Measurements from ENCODE around the gene SLC4A7.

SLC4A7 gene

DNA sequence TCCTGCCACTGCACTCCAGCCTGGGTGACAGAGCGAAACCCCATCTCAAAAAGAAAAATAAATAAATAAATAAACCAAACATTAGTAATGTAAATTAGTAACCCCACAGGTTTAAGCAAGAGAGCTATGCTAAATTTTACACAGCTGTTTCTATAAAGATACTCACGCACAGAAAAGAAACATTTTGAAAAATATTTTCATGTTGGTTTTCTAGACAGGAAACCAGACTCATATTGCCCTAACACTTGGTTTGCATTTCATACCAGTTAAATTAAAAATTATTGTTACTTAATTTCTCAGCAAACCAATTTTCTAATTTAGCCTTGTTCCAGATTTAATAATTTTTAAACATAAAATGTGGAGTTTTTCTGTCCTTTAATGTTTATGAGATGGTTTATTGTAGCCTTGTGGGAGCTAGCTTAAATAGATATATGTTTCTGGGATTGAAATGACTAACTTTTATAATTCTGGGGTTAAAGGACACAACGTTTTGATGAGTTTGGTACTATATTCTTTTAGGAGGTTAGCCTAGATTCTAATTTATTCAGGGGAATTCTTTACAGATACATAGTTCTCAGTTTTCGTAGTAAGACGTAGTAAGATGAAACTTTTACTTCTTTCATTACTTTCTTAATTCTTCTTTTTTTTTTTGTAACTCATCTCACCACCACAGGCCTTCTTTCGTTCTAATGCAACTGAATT is 42.6 kb upstream of the SLC4A7 start:
- Histone ChIP-seq H3K36me3 (ENCODE audit: control insufficient read depth in 2 of 2, insufficient read depth in 1 of 2, low read length in 2 of 2) (no peaks in the 10 kb centered on the region), H3K4me3 (ENCODE audit: low read depth, low read length) (no peak overlapping the region), H3K9me3 (ENCODE audit: control insufficient read depth, insufficient read depth, low read depth, low read length) (no peaks in the 10 kb centered on the region), H3K4me1 (ENCODE audit: control insufficient read depth, insufficient read depth, low read length) (0 out of 2 replicates have a peak, but pooled peaks cover under 1% of the 10 kb centered on the region), H3K27ac (ENCODE audit: extremely low read depth, low read depth, low read length) (no peak overlapping the region)
- TF ChIP-seq ZNF416 (tag by site-specific recombination; IDR thresholded peaks at IDR 0.05) (no peak), ZNF747 (tag by site-specific recombination; IDR thresholded peaks at IDR 0.05) (no peak), ZNF184 (tag by site-specific recombination; IDR thresholded peaks at IDR 0.05) (no peak), SCRT1 (tag by site-specific recombination; IDR thresholded peaks at IDR 0.05; ENCODE audit: borderline replicate concordance) (no peak), HOXA7 (CRISPR knock-in tag; IDR thresholded peaks at IDR 0.05; ENCODE audit: borderline replicate concordance) (no peak), GFI1B (tag by site-specific recombination; IDR thresholded peaks at IDR 0.05) (no peak), ZNF426 (tag by site-specific recombination; IDR thresholded peaks at IDR 0.05) (no peak), ZBTB21 (tag by site-specific recombination; IDR thresholded peaks at IDR 0.05) (no peak), ZNF132 (tag by site-specific recombination; IDR thresholded peaks at IDR 0.05; ENCODE audit: borderline replicate concordance) (no peak), ZNF175 (tag by site-specific recombination; IDR thresholded peaks at IDR 0.05) (no peak), GLIS1 (tag by site-specific recombination; IDR thresholded peaks at IDR 0.05) (no peak), ZNF16 (tag by site-specific recombination; IDR thresholded peaks at IDR 0.05; ENCODE audit: low read depth) (no peak), ZNF211 (tag by site-specific recombination; IDR thresholded peaks at IDR 0.05; ENCODE audit: low read depth) (no peak), KLF8 (tag by site-specific recombination; IDR thresholded peaks at IDR 0.05) (no peak)
- TF ChIP-seq, protein P1, sequence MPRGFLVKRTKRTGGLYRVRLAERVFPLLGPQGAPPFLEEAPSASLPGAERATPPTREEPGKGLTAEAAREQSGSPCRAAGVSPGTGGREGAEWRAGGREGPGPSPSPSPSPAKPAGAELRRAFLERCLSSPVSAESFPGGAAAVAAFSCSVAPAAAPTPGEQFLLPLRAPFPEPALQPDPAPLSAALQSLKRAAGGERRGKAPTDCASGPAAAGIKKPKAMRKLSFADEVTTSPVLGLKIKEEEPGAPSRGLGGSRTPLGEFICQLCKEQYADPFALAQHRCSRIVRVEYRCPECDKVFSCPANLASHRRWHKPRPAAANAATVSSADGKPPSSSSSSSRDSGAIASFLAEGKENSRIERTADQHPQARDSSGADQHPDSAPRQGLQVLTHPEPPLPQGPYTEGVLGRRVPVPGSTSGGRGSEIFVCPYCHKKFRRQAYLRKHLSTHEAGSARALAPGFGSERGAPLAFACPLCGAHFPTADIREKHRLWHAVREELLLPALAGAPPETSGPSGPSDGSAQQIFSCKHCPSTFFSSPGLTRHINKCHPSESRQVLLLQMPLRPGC (tag by site-specific recombination; IDR thresholded peaks at IDR 0.05) = no peak
- TF ChIP-seq, protein P2, sequence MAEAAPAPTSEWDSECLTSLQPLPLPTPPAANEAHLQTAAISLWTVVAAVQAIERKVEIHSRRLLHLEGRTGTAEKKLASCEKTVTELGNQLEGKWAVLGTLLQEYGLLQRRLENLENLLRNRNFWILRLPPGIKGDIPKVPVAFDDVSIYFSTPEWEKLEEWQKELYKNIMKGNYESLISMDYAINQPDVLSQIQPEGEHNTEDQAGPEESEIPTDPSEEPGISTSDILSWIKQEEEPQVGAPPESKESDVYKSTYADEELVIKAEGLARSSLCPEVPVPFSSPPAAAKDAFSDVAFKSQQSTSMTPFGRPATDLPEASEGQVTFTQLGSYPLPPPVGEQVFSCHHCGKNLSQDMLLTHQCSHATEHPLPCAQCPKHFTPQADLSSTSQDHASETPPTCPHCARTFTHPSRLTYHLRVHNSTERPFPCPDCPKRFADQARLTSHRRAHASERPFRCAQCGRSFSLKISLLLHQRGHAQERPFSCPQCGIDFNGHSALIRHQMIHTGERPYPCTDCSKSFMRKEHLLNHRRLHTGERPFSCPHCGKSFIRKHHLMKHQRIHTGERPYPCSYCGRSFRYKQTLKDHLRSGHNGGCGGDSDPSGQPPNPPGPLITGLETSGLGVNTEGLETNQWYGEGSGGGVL (tag by site-specific recombination; IDR thresholded peaks at IDR 0.05) = no peak
- TF ChIP-seq, protein P3, sequence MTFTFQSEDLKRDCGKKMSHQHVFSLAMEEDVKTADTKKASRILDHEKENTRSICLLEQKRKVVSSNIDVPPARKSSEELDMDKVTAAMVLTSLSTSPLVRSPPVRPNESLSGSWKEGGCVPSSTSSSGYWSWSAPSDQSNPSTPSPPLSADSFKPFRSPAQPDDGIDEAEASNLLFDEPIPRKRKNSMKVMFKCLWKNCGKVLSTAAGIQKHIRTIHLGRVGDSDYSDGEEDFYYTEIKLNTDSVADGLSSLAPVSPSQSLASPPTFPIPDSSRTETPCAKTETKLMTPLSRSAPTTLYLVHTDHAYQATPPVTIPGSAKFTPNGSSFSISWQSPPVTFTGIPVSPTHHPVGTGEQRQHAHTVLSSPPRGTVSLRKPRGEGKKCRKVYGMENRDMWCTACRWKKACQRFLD (tag by site-specific recombination; IDR thresholded peaks at IDR 0.05) = no peak
- TF ChIP-seq, protein P4, sequence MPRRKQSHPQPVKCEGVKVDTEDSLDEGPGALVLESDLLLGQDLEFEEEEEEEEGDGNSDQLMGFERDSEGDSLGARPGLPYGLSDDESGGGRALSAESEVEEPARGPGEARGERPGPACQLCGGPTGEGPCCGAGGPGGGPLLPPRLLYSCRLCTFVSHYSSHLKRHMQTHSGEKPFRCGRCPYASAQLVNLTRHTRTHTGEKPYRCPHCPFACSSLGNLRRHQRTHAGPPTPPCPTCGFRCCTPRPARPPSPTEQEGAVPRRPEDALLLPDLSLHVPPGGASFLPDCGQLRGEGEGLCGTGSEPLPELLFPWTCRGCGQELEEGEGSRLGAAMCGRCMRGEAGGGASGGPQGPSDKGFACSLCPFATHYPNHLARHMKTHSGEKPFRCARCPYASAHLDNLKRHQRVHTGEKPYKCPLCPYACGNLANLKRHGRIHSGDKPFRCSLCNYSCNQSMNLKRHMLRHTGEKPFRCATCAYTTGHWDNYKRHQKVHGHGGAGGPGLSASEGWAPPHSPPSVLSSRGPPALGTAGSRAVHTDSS (tag by site-specific recombination; IDR thresholded peaks at IDR 0.05) = no peak
- TF ChIP-seq, protein P5, sequence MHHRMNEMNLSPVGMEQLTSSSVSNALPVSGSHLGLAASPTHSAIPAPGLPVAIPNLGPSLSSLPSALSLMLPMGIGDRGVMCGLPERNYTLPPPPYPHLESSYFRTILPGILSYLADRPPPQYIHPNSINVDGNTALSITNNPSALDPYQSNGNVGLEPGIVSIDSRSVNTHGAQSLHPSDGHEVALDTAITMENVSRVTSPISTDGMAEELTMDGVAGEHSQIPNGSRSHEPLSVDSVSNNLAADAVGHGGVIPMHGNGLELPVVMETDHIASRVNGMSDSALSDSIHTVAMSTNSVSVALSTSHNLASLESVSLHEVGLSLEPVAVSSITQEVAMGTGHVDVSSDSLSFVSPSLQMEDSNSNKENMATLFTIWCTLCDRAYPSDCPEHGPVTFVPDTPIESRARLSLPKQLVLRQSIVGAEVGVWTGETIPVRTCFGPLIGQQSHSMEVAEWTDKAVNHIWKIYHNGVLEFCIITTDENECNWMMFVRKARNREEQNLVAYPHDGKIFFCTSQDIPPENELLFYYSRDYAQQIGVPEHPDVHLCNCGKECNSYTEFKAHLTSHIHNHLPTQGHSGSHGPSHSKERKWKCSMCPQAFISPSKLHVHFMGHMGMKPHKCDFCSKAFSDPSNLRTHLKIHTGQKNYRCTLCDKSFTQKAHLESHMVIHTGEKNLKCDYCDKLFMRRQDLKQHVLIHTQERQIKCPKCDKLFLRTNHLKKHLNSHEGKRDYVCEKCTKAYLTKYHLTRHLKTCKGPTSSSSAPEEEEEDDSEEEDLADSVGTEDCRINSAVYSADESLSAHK (tag by site-specific recombination; IDR thresholded peaks at IDR 0.05) = no peak
- POLR2A ChIA-PET = no interaction called here
- CTCF ChIA-PET = no interaction called here
